ENCODE results near the gene FBXL7.

The FBXL7 gene

GRCh38 chr5:15680455-15680854, 180.5 kb downstream of the FBXL7 start:
- H3K4me1 ChIP-seq (ENCODE audit: control insufficient read depth, low read depth, low read length): peaks cover 5% of the 10 kb centered on the region
- H3K36me3 ChIP-seq (ENCODE audit: control insufficient read depth, low read depth, low read length): no peaks in the 10 kb centered on the region
- no peak overlapping the region for H3K9ac ChIP-seq (ENCODE audit: low read length)
- no peaks in the 10 kb centered on the region for H3K27me3 ChIP-seq (ENCODE audit: control insufficient read depth, insufficient read depth, low read length)
- no peak overlapping the region for H3K4me3 ChIP-seq (ENCODE audit: low read length)
- no peak overlapping the region for H3K27ac ChIP-seq (ENCODE audit: low read length)
- H3K9me3 ChIP-seq (ENCODE audit: control insufficient read depth, low read depth, low read length): no peaks in the 10 kb centered on the region

- peaks cover 11% of the 10 kb centered on the region for H3K4me1 ChIP-seq (ENCODE audit: control insufficient read depth, low read depth, low read length)
- no peaks in the 10 kb centered on the region for H3K36me3 ChIP-seq (ENCODE audit: control insufficient read depth, low read depth, low read length)
- H3K9me3 ChIP-seq (ENCODE audit: control insufficient read depth, low read depth, low read length): no peaks in the 10 kb centered on the region
- H3K27me3 ChIP-seq (ENCODE audit: control insufficient read depth, insufficient read depth, low read length): no peaks in the 10 kb centered on the region
- H3K9ac ChIP-seq (ENCODE audit: low read length): no peak overlapping the region
- H3K4me3 ChIP-seq (ENCODE audit: low read length): no peak overlapping the region
- no peak overlapping the region for H3K27ac ChIP-seq (ENCODE audit: low read length)
These were observed 182.1 kb downstream of the FBXL7 start for GRCh38 chr5:15682122-15682521.

DNA sequence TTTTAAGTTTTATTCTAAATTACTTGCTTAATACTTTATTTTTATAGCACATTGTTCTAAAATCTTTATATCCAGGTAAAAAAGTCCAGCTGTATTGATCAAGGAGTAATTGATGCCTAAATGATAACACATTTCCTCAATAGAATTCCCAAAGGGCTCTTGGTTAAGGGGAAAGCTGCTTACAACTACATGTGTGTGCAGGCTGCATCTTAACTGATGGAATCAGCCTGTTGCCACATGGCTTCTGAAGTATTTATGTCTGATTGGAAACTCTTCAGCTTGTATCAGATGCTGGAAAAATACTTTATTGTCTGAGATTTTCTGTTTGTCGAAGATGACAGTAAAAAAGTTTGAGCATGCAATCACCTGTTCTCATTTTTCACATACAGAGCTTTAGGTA, 182.6 kb downstream of the FBXL7 start:
- H3K36me3 ChIP-seq (ENCODE audit: control insufficient read depth, low read depth, low read length): no peaks in the 10 kb centered on the region
- H3K27ac ChIP-seq (ENCODE audit: low read length): no peak overlapping the region
- no peaks in the 10 kb centered on the region for H3K27me3 ChIP-seq (ENCODE audit: control insufficient read depth, insufficient read depth, low read length)
- peaks cover 15% of the 10 kb centered on the region for H3K4me1 ChIP-seq (ENCODE audit: control insufficient read depth, low read depth, low read length)
- no peak overlapping the region for H3K9ac ChIP-seq (ENCODE audit: low read length)
- H3K9me3 ChIP-seq (ENCODE audit: control insufficient read depth, low read depth, low read length): no peaks in the 10 kb centered on the region
- H3K4me3 ChIP-seq (ENCODE audit: low read length): no peak overlapping the region

- no peak overlapping the region for H3K9ac ChIP-seq (ENCODE audit: low read length)
- H3K4me3 ChIP-seq (ENCODE audit: low read length): no peak overlapping the region
- no peaks in the 10 kb centered on the region for H3K36me3 ChIP-seq (ENCODE audit: control insufficient read depth, low read depth, low read length)
- no peaks in the 10 kb centered on the region for H3K27me3 ChIP-seq (ENCODE audit: control insufficient read depth, insufficient read depth, low read length)
- no peaks in the 10 kb centered on the region for H3K9me3 ChIP-seq (ENCODE audit: control insufficient read depth, low read depth, low read length)
- no peak overlapping the region for H3K27ac ChIP-seq (ENCODE audit: low read length)
- H3K4me1 ChIP-seq (ENCODE audit: control insufficient read depth, low read depth, low read length): peaks cover 15% of the 10 kb centered on the region
These were observed 183.4 kb downstream of the FBXL7 start for GRCh38 chr5:15683332-15683731.

DNA sequence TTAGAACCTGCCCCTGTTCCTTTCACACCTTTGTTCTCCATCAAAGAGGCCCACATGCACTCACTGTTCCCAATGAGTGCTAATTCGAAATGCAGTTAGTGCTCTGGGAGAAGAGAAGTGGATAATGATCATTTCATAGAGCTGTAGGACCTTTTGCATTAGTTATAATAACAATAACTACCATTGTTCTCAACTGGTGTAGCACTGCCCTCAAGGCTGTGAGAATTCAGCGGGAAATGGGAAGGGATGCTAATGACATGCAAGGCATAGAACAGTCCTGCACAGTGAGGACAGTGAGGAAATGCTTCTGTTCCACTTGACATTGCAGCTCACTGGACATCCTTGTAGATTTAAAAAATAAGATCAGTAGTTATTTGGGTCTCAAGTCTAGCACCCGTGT, 187.4 kb downstream of the FBXL7 start:
- Histone ChIP-seq H3K4me3 (ENCODE audit: low read length) (no peak overlapping the region), H3K36me3 (ENCODE audit: control insufficient read depth, low read depth, low read length) (no peaks in the 10 kb centered on the region), H3K4me1 (ENCODE audit: control insufficient read depth, low read depth, low read length) (peaks cover 20% of the 10 kb centered on the region), H3K9me3 (ENCODE audit: control insufficient read depth, low read depth, low read length) (no peaks in the 10 kb centered on the region), H3K9ac (ENCODE audit: low read length) (no peak overlapping the region), H3K27ac (ENCODE audit: low read length) (no peak overlapping the region), H3K27me3 (ENCODE audit: control insufficient read depth, insufficient read depth, low read length) (no peaks in the 10 kb centered on the region)

- Histone ChIP-seq H3K27me3 (ENCODE audit: control insufficient read depth, insufficient read depth, low read length) (no peaks in the 10 kb centered on the region), H3K36me3 (ENCODE audit: control insufficient read depth, low read depth, low read length) (no peaks in the 10 kb centered on the region), H3K9me3 (ENCODE audit: control insufficient read depth, low read depth, low read length) (no peaks in the 10 kb centered on the region), H3K9ac (ENCODE audit: low read length) (no peak overlapping the region), H3K4me1 (ENCODE audit: control insufficient read depth, low read depth, low read length) (peaks cover 22% of the 10 kb centered on the region), H3K4me3 (ENCODE audit: low read length) (no peak overlapping the region), H3K27ac (ENCODE audit: low read length) (no peak overlapping the region)
These were observed 189.9 kb downstream of the FBXL7 start for GRCh38 chr5:15689836-15690235.

DNA sequence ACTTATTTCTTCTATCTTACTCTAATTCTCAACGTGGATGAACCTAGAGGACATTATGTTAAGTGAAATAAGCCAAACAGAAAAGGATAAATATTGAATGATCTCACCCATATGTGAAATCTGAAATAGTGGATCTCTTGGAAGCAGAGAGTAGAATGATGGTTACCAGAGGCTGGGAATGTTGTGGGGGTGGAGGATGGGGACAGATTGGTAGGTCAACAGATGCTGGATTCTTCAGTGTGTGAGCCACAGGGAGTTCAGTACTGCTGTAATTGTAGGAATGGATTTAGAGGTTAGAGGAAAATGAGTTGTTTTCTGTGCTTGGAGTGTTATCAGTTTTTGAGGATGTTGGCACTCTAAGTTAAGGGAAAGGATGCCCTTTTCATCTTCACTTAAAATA, 190.6 kb downstream of the FBXL7 start:
- no peaks in the 10 kb centered on the region for H3K9me3 ChIP-seq (ENCODE audit: control insufficient read depth, low read depth, low read length)
- H3K27ac ChIP-seq (ENCODE audit: low read length): no peak overlapping the region
- H3K36me3 ChIP-seq (ENCODE audit: control insufficient read depth, low read depth, low read length): no peaks in the 10 kb centered on the region
- no peaks in the 10 kb centered on the region for H3K27me3 ChIP-seq (ENCODE audit: control insufficient read depth, insufficient read depth, low read length)
- peaks cover 30% of the 10 kb centered on the region for H3K4me1 ChIP-seq (ENCODE audit: control insufficient read depth, low read depth, low read length)
- no peak overlapping the region for H3K4me3 ChIP-seq (ENCODE audit: low read length)
- H3K9ac ChIP-seq (ENCODE audit: low read length): no peak overlapping the region

DNA sequence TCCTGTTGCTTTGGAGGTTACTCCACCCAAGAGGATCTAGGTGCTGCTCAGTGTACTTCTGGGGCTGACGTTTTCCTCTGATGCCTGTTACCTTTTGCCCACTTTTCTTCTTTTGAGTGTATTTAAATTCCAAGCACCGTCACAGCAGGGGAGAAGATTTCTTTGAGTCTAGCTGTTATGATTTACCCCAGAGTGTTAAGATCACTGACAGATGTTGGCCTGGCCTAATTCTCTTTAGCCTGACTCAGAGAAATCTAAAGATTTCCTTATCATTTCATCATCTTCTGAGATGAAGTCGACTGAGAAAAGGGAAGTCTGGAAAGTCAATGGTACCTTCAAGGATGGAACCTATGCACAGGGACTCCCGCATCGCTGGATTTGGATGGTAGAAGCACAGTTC, 191.5 kb downstream of the FBXL7 start:
- Histone ChIP-seq H3K27me3 (ENCODE audit: control insufficient read depth, insufficient read depth, low read length) (no peaks in the 10 kb centered on the region), H3K9me3 (ENCODE audit: control insufficient read depth, low read depth, low read length) (no peaks in the 10 kb centered on the region), H3K27ac (ENCODE audit: low read length) (no peak overlapping the region), H3K9ac (ENCODE audit: low read length) (no peak overlapping the region), H3K4me3 (ENCODE audit: low read length) (no peak overlapping the region), H3K4me1 (ENCODE audit: control insufficient read depth, low read depth, low read length) (peaks cover 31% of the 10 kb centered on the region), H3K36me3 (ENCODE audit: control insufficient read depth, low read depth, low read length) (no peaks in the 10 kb centered on the region)

DNA sequence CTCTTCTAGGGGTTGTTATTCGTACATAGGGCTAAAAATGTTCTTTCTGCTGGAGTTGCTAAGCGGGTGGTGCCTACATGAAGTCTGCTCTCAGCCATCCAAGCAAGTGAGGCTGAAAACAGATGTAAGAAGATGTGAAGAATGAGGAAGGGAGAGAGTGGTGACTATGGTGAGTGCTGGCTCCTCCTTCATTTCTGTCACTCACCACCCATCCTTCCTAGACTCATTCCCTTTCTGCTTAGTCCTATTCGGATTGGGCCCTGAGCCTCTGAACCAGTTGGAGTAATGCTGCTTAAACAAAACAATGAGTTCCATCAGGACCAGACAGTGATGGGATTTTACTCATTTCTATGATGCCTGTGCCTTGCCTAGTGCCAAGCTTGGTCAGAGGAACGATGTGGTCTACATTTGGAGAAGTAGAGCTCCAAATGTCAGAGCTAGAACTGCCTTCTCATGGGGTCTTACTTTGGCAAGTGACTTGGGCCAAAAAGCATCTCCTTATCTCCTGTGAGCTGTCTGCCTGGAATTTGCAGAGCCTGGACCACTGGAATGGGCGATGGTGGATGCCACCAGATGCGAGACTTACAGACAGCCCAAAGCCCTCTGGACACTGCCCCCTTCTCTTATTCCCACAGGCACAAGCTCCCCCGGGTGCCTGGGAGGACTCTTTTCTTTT, 192.9 kb downstream of the FBXL7 start:
- Histone ChIP-seq H3K36me3 (ENCODE audit: control insufficient read depth, low read depth, low read length) (no peaks in the 10 kb centered on the region), H3K4me1 (ENCODE audit: control insufficient read depth, low read depth, low read length) (peaks cover 21% of the 10 kb centered on the region), H3K27me3 (ENCODE audit: control insufficient read depth, insufficient read depth, low read length) (no peaks in the 10 kb centered on the region), H3K27ac (ENCODE audit: low read length) (no peak overlapping the region), H3K4me3 (ENCODE audit: low read length) (no peak overlapping the region), H3K9me3 (ENCODE audit: control insufficient read depth, low read depth, low read length) (no peaks in the 10 kb centered on the region), H3K9ac (ENCODE audit: low read length) (no peak overlapping the region)

GRCh38 chr5:15693382-15693728, 193.4 kb downstream of the FBXL7 start:
- Histone ChIP-seq H3K9ac (ENCODE audit: low read length) (no peak overlapping the region), H3K9me3 (ENCODE audit: control insufficient read depth, low read depth, low read length) (no peaks in the 10 kb centered on the region), H3K27me3 (ENCODE audit: control insufficient read depth, insufficient read depth, low read length) (no peaks in the 10 kb centered on the region), H3K36me3 (ENCODE audit: control insufficient read depth, low read depth, low read length) (no peaks in the 10 kb centered on the region), H3K4me1 (ENCODE audit: control insufficient read depth, low read depth, low read length) (peaks cover 21% of the 10 kb centered on the region), H3K4me3 (ENCODE audit: low read length) (no peak overlapping the region), H3K27ac (ENCODE audit: low read length) (no peak overlapping the region)

DNA sequence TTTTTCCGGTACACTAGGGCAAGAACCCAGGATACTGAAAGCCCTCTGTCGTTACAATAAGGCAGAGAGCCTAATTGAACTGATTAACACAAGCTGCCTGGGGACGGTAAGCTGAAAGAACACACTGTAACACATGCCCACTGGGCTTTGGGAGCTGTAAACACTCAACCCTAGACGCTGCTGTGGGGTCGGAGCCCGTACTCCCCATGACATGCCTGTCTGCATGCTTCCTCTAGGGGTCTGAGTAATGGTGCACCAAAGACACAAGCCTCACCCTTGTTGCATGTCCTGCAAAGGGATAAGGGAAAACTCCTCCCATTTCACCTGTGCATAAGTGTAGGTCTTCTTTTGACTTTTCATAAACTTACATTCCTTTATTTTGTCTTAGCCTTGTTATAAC, 194.0 kb downstream of the FBXL7 start:
- H3K9me3 ChIP-seq (ENCODE audit: control insufficient read depth, low read depth, low read length): no peaks in the 10 kb centered on the region
- H3K27ac ChIP-seq (ENCODE audit: low read length): no peak overlapping the region
- no peaks in the 10 kb centered on the region for H3K27me3 ChIP-seq (ENCODE audit: control insufficient read depth, insufficient read depth, low read length)
- H3K4me1 ChIP-seq (ENCODE audit: control insufficient read depth, low read depth, low read length): peaks cover 21% of the 10 kb centered on the region
- no peaks in the 10 kb centered on the region for H3K36me3 ChIP-seq (ENCODE audit: control insufficient read depth, low read depth, low read length)
- no peak overlapping the region for H3K9ac ChIP-seq (ENCODE audit: low read length)
- H3K4me3 ChIP-seq (ENCODE audit: low read length): no peak overlapping the region

GRCh38 chr5:15694696-15695214, 194.8 kb downstream of the FBXL7 start:
- H3K9ac ChIP-seq (ENCODE audit: low read length): no peak overlapping the region
- no peak overlapping the region for H3K4me3 ChIP-seq (ENCODE audit: low read length)
- H3K36me3 ChIP-seq (ENCODE audit: control insufficient read depth, low read depth, low read length): no peaks in the 10 kb centered on the region
- H3K4me1 ChIP-seq (ENCODE audit: control insufficient read depth, low read depth, low read length): peaks cover 23% of the 10 kb centered on the region
- H3K27ac ChIP-seq (ENCODE audit: low read length): no peak overlapping the region
- no peaks in the 10 kb centered on the region for H3K9me3 ChIP-seq (ENCODE audit: control insufficient read depth, low read depth, low read length)
- no peaks in the 10 kb centered on the region for H3K27me3 ChIP-seq (ENCODE audit: control insufficient read depth, insufficient read depth, low read length)

All from iPS-18a (cell line).